Measurements from ENCODE around the gene ZIC1.

GRCh38 chr3:147410526-147411237 is 1.5 kb downstream of the ZIC1 start:
- TF ChIP-seq CTCF (IDR thresholded peaks at IDR 0.05) (no peak), POLR2A (IDR thresholded peaks at IDR 0.05) (no peak), EP300 (IDR thresholded peaks at IDR 0.05) (no peak)

Data from tibial nerve (tissue), 4 donors.